SK-N-MC (cell line): ENCODE measurements around the gene RNFT2.

Experiments
- EZH2 ChIP-seq: fragments of 200-600 bp; sonication (generic); IDR thresholded peaks from one replicate; pipeline ENCODE4 v1.6.1; 2017; ENCODE audit warnings: antibody characterized with exemption
- POLR2AphosphoS5 ChIP-seq: IDR thresholded peaks from 2 replicates; pipeline ENCODE4 v1.6.1; 2012; ENCODE audit warnings: mild to moderate bottlenecking, low read depth, low read length, borderline replicate concordance

DNA sequence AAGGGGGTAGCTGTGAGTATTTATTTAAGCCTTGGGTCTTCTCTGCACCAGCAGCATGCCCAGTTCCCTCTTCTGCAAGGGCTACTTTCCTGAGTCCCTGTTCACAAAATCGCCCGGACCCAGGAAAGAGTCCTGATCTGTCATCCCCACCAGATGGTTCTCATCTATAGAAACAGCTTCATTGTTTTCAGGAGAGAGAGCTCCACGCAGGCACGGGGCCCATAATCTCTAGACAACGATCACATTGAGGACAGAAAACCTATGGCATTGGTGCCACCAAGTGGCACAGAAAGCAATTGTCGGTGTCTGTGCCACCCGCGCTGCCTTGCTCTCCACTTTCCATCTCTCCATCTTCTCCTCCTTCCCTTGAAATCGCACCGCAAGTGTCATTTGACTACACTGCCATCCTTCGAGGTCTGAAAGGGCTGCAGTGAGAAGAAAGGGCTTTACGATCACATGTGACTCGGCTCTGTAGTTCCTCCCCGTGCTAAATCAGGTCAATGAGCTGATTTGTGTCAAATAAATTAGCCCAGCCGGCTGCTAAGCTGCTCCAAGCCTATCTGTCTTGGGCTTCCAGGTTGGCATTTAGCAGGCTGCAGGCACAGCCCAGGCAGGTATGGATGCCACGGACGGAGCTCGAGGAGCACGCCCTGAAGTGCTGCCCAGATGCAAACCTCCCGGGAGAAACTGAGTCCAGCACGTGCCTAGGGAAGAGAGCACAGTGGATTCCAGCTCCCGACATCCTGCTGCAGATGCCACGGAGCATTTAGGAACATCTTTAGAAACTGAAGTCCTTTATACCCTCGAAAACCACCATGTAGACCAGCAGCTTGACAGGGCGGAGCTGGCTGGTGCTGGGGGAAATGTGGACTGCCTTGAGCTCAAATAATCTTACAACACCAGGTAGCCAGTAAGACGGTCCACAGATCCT is 29.0 kb upstream of the RNFT2 start:
- no peak for TF ChIP-seq POLR2AphosphoS5
- no peak for TF ChIP-seq EZH2
